ENCODE measurements around the gene TDO2. TPM values are rescaled to one million over a fixed set of nuclear protein-coding genes. Genes with fewer than 3 reads are reported as not detected.

The TDO2 gene
- total and polyA plus RNA-seq, 2 of the 4 experiments (the other 2 are of a cell fraction), result 0.09 to 0.18 TPM

DNA sequence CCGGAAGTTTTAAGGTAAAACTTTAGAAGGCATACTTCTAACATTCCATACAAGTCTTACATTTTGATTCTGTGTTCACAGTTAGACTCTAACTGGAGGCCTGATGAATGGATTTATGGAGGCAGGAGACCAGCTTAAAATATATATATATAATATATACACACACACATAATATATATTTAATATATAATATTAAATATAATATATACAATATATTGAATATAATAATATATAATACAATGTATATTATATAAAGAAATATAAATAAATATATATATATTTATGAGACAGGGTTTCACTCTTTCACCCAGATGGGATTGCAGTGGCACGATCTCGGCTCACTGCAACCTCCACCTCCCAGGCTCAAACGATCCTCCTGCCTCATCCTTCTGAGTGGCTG lies 58.1 kb downstream of the TDO2 start:
- H2BK120ac ChIP-seq (ENCODE audit: low read depth, low read length), result no peak overlapping the region
- peaks cover 2% of the 10 kb centered on the region; the same call in 1 of the 2 replicates for H3K4me1 ChIP-seq (ENCODE audit: control insufficient read depth, insufficient read depth, low read length)
- no peak overlapping the region for H2BK15ac ChIP-seq (ENCODE audit: low read depth, low read length)
- BruUV-seq (replicated peaks), result no TSS peak
- H2AFZ ChIP-seq (replicated peaks; ENCODE audit: low read length, poor library complexity), result no peak overlapping the region
- H3K56ac ChIP-seq (ENCODE audit: extremely low read depth, insufficient read depth, low read length), result no peak overlapping the region
- intact Hi-C loops (cut with micrococcal nuclease) (loop anchor here (10.0 kb wide), 1 partner anchor 503 kb away; no protein-coding TSS in a partner anchor), dilution Hi-C loops (cut with HindIII; ENCODE audit: low sequenced_read_pairs, unreplicated experiment) (no loop called here), in situ Hi-C loops (cut with MboI; ENCODE audit: low sequenced_read_pairs) (loop anchor here (25.0 kb wide), 2 partner anchors 801 to 1001 kb away; partner anchors contain the start of gene PDGFC)
- no peak overlapping the region for H2BK20ac ChIP-seq (ENCODE audit: low read depth, low read length)
- POLR2A ChIA-PET (ENCODE audit: unreplicated experiment), result no interaction called here
- TF ChIP-seq FOS (IDR thresholded peaks at IDR 0.05; ENCODE audit: low read depth, low read length) (no peak), RFX5 (IDR thresholded peaks at IDR 0.05; ENCODE audit: low read depth, low read length) (no peak), MAFK (IDR thresholded peaks at IDR 0.05; ENCODE audit: low read depth, low read length) (no peak), BHLHE40 (IDR thresholded peaks at IDR 0.05; ENCODE audit: low read depth, low read length) (no peak), USF2 (IDR thresholded peaks at IDR 0.05; ENCODE audit: low read depth, low read length) (no peak), SMC3 (IDR thresholded peaks at IDR 0.05; ENCODE audit: low read depth, low read length) (no peak), RAD21 (IDR thresholded peaks at IDR 0.05; ENCODE audit: low read length) (no peak), MXI1 (IDR thresholded peaks at IDR 0.05; ENCODE audit: borderline replicate concordance, low read depth, low read length) (no peak), NFE2L2 (IDR thresholded peaks at IDR 0.05; ENCODE audit: low read depth, low read length) (no peak), RCOR1 (IDR thresholded peaks at IDR 0.05; ENCODE audit: insufficient replicate concordance, low read length) (no peak), POLR2A (IDR thresholded peaks at IDR 0.05; ENCODE audit: low read depth, low read length) (no peak)
- TF ChIP-seq, protein P1, sequence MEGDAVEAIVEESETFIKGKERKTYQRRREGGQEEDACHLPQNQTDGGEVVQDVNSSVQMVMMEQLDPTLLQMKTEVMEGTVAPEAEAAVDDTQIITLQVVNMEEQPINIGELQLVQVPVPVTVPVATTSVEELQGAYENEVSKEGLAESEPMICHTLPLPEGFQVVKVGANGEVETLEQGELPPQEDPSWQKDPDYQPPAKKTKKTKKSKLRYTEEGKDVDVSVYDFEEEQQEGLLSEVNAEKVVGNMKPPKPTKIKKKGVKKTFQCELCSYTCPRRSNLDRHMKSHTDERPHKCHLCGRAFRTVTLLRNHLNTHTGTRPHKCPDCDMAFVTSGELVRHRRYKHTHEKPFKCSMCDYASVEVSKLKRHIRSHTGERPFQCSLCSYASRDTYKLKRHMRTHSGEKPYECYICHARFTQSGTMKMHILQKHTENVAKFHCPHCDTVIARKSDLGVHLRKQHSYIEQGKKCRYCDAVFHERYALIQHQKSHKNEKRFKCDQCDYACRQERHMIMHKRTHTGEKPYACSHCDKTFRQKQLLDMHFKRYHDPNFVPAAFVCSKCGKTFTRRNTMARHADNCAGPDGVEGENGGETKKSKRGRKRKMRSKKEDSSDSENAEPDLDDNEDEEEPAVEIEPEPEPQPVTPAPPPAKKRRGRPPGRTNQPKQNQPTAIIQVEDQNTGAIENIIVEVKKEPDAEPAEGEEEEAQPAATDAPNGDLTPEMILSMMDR (conservative IDR thresholded peaks at IDR 0.05; ENCODE audit: low read depth, low read length), result no peak
- H3K14ac ChIP-seq (replicated peaks; ENCODE audit: low read depth, low read length), result no peak overlapping the region
- no peak overlapping the region for H4K5ac ChIP-seq (ENCODE audit: low read depth, low read length)
- H3K18ac ChIP-seq (ENCODE audit: low read depth, low read length), result no peak overlapping the region
- ATAC-seq (ENCODE audit: low read depth) (no peak), DNase-seq (no peak)
- no CpG with 5 or more reads among the region's 4 CpGs for WGBS, 2 experiments (ENCODE audit: extremely low coverage in 2 of 2, insufficient read length in 1 of 2)
- no peaks in the 10 kb centered on the region; the same call in 1 of the 2 replicates for H3K9me1 ChIP-seq (ENCODE audit: insufficient read depth, low read length)
- no peak overlapping the region for H2BK5ac ChIP-seq (ENCODE audit: low read depth, low read length, poor library complexity, severe bottlenecking)
- no peaks in the 10 kb centered on the region for H3K79me1 ChIP-seq (ENCODE audit: low read depth in 1 of 2, low read length in 2 of 2)
- H2AK5ac ChIP-seq (ENCODE audit: low read depth, low read length), result no peak overlapping the region
- no peaks in the 10 kb centered on the region for H3K9me3 ChIP-seq (ENCODE audit: control insufficient read depth, insufficient read depth, low read length)
- no peak overlapping the region for H3K4ac ChIP-seq (ENCODE audit: low read depth, low read length)
- H3K4me2 ChIP-seq (ENCODE audit: low read depth, low read length), result no peak overlapping the region
- H3K4me3 ChIP-seq (ENCODE audit: insufficient read depth, low read depth, low read length), result no peak overlapping the region
- H3K23ac ChIP-seq (ENCODE audit: low read depth, low read length), result no peak overlapping the region
- no peak overlapping the region for H2AK9ac ChIP-seq (replicated peaks; ENCODE audit: low read depth, low read length, poor library complexity)
- no peak overlapping the region for H3K9ac ChIP-seq (ENCODE audit: low read depth, low read length)
- H3K36me3 ChIP-seq (ENCODE audit: control insufficient read depth, insufficient read depth, low read length), result no peaks in the 10 kb centered on the region
- H3K27me3 ChIP-seq (ENCODE audit: control insufficient read depth, insufficient read depth, low read length), result no peaks in the 10 kb centered on the region
- H4K20me1 ChIP-seq (ENCODE audit: insufficient read depth, low read length), result no peaks in the 10 kb centered on the region
- H4K91ac ChIP-seq (ENCODE audit: insufficient read depth, low read depth, low read length), result no peak overlapping the region
- no peak overlapping the region for H3K27ac ChIP-seq (ENCODE audit: insufficient read depth, low read length)
- H4K8ac ChIP-seq (ENCODE audit: low read depth in 2 of 2, low read length in 2 of 2), result no peak overlapping the region
- CTCF ChIA-PET, result no interaction called here

All from IMR-90 (cell line).